ENCODE data around the gene ACTMAP.
"Not testable (repeated sequence)": the region's sequence is repeated elsewhere in the genome, so short reads cannot be mapped to it uniquely, and the experiment has no call there.

The ACTMAP gene

DNA sequence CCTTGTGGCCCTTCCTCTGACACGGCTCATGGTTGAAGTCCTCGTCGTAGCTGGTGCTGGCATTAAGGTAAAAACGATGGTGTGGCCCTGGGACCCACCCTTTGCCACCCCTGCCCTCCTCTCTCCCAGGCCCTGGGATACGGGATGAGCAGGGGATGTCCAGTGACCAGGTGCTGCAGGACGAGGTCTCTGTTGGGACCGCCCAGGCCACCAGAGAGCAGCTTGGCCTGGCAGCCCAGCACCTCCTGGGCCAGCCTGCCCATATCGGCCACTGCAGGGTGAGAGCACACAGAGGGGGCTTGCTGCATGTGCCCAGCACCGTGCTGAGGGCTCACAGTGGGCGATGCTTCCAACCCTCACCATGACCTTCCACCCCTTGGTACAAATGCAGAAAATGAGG lies 6.4 kb downstream of the ACTMAP start:
- DNase-seq (ENCODE audit: low read depth): no peak

DNA sequence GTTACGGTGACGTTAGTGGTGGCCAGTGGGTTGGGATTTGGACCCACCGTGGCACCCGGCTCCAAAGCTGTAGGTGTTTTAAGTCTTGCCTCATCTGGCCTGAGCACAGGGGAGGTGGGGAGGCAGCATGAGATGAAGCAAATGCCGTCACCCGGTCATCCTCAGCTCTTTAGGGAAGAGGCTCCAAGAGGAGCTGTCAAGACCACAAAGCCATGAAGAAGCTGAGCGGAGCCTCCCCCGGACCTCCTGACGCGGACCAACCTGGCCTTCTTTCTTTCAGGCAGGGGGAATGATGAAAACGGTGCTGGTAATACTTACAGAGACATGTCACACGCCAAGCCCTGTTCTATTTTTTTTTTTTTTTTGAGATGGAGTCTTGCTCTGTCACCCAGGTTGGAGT lies 7.4 kb downstream of the ACTMAP start:
- DNase-seq (ENCODE audit: low read depth): no peak

DNA sequence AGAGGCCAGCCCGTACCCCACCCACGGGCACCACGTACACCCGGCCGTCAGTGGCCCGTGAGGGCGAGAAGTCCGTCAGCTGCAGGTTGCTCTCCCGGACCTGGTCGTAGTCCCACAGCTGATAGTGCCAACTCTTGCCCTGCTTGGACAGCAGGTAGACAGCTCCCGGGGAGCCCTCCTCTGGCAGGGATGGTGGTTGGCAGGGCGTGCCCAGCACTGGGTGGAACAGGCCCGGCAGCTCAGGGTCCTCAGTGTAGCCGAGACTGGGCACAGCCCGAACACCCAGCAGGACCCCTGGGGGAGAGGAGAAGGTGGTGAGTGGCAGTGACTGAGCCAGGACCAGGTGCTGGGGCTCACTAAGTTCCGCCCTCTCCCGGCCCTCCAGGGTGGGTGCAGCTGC lies 7.8 kb downstream of the ACTMAP start:
- no peak for DNase-seq (ENCODE audit: low read depth)

DNA sequence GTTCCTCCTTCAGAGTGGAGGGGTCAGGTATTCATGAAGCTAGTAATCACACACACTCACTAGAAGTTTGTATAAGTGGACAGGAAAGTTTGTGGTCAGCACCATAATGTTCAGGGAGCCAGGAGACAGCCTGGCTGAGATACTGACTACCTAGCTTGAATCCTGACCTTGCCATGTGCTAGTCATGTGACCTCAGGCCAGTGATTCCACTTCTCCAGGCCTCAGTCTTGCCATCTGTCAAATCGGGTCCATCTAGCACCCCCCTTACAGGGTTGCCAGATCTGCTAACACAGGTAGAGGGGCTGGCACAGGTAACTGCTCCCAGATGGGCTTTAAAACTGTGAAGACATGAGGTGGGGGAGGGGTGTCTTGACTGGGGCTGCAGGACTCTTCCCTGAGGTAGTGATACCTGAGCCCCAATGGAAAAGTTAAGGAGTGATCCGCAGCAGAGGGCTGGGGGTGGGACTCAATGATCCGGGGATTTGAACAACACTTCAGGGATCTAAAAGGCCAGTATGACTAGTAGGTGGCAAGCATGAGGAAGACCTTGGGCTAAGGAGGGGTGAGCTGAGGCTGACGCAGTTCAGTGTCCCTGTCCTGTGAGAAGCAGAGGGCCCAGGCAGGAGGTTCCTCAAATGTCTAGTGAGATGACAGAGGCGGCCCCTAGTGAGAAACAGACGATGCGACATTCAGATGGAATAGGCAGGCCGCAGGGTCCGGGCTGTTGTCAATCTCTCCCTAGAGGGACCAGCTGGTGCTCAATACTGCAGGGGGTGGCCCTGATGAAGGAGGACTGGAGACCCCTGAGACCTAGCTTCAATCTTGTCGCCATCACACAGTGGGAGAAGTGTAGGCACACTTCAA lies 8.5 kb downstream of the ACTMAP start:
- DNase-seq (ENCODE audit: low read depth): no peak

DNA sequence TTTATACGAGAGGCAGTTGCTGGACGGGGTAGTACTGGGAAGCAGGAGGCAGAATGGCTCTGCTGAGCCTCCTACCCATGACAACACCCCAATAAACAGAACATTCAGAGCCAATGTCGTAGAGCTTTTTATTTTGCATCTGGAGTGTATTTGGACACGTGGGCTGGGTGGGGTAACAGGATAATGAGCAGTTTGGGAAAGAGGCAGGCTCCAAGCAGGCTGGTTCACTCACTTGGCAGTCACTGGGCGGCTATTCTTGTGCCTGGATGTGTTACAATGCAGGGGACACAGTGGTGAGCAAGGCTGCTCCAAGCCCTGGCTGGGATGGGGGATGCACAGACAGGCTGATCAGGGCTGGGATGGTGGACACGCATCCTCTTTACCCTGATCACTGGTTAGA lies 9.5 kb downstream of the ACTMAP start:
- peak; percentile 68 for DNase-seq (ENCODE audit: low read depth)

DNA sequence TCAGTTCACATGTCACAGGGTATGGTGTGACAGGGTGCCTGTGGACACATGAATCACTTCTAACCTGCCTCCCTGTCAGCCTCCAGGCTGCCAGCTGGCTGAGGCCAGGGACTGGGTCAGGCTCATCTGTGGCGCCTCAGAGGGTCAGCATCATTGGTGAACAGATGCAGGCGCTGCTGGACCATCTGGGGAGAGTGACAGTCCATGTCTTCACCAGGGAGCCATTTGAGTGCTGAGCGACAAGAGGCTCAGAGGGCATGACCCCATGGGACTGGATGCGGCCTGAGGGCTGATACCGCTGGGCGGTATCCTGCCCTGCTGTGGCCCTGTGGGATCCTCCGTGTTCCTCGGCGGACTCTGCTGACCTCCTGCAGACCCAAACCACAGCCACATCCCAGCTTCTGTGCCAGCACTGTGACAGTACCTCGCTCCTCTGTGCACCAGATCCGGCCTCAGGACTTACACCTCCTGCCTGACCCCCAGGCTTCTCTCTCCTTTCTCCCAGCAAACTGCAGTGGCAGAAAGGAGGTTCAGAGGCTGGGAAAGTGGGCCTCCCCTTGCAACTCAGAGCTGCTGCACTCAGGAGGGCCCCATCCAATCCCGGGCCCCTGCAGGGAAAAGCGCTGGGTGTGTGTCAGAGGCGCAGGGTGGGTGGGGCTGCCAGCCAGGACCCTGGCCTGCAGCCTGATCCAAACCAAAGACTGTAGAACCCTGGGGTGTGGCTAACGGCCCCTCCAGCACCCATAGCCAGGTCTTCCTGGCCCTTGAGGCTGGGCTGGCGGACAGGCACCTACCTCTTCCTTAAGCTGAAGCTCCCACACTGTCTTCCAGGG lies 10.2 kb downstream of the ACTMAP start:
- no peak for DNase-seq (ENCODE audit: low read depth)

DNA sequence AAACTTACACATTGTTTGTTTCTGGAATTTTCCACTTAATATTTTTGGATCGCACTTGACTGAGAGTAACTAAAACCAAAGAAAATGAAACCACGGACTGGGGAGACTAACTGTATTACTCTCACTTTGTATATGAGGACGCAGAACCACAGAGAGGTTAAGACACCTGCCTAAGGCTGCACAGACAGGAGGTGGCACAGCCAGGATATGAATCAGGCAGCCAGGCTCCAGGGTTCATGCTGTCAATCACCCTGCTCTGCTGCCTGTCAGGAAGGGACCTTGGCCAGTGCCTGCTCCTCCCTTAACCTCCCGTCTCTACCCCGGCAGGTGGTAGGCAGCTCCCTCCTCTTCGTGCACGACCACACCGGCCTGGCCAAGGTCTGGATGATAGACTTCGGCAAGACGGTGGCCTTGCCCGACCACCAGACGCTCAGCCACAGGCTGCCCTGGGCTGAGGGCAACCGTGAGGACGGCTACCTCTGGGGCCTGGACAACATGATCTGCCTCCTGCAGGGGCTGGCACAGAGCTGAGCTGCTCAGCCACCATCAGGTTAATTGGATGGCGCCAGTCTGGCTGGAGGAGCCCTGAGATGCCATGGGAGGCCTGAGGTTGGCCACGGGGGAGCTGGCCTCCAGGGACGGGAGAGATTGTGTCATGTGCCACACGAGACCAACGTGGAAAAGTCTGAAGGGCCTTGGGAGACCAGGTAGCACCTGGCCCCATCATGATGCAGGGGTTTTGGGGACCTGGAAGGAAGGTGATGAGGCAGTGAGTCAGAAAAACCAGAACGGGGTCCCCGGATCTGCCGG lies 11.0 kb downstream of the ACTMAP start:
- DNase-seq (ENCODE audit: low read depth): no peak

DNA sequence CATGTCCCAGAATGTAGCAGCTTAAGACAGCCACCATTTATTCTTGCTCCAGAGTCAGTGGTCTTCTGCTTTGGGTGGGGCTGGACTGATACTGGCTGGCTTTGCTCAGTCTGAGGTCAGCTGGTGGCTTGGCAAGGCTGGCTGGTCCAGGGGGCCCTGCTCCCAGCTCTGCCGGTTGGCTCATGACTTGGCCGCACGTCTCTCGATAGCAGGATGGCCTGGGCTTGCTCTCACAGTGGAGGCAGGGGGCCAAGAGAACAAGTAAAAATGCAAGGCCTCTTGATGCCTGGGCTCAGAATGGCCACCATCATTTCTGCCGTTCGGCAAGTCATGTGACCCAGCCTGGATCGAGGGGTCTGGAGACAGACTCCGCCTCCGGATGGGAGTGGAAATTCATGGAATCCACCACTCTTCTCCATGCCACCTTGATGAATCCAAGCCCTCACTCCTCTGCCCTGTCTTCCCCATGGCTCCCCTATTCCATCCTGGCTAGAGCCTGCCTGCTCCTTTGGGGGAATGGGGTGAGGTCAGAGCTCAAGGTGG lies 13.1 kb downstream of the ACTMAP start:
- no peak for DNase-seq (ENCODE audit: low read depth)

DNA sequence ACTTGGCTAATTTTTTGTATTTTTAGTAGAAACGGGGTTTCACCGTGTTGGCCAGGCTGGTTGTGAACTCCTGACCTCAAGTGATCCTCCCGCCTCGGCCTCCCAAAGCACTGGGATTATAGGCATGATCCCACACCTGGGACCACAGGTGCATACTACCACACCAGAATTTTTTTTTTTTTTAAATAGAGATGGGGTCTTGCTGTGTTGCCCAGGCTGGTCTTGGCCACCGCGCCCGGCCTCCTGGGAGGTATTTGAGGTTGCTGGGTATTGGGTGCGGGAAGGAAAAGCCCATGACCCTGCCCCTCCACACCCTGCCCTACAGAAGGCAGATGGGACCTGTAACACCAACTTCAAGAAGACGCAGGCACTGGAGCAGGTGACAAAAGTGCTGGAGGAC lies 13.6 kb downstream of the ACTMAP start:
- DNase-seq (ENCODE audit: low read depth): no peak

DNA sequence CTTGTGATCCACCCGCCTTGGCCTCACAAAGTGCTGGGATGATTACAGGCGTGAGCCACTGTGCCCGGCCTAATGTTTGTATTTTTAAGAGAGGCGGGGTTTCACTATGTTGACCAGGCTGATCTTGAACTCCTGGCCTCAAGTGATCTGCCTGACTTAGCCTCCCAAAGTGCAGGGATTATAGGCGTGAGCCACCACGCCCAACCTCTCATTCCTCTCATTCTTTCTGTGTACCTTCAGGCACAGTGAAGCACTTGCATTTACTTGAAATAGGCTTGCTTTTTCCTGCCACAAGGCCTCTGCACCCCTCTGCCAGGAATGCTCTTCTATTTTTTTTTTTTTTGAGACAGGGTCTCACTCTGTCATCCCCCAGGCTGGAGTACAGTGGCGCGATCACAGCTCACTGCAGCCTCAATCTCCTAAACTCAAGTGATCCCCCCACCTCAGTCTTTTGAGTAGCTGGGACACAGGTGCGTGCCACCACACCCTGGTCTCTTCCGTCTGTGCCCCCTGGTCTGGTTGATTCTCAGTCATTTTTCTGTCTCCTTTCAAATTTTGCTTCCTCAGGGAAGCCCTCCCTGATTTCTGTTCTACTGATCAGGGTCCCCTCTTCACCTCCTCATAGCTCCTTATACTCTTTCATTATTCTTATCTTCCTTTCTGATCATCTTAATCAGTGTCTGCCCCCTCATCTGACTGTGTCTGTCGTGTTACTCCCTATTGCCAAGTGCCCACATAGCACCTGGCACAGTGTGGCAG lies 15.1 kb downstream of the ACTMAP start:
- no peak for DNase-seq (ENCODE audit: low read depth)

DNA sequence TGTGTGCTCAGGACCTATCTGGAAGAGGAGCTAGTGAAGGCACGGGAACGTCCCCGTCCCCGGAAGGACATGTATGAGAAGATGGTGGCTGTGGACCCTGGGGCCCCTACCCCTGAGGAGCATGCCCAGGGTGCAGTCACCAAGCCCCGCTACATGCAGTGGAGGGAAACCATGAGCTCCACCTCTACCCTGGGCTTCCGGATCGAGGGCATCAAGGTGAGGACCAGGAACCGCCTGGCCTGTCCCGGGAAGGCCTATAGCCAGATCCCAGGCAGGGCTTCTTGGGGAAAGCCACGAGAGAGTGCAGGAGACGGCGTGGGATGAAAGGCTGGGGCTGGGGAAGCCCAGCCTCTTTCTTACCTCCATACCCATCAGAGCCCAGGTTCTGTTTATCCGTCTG lies 17.1 kb downstream of the ACTMAP start:
- DNase-seq (ENCODE audit: low read depth): no peak

DNA sequence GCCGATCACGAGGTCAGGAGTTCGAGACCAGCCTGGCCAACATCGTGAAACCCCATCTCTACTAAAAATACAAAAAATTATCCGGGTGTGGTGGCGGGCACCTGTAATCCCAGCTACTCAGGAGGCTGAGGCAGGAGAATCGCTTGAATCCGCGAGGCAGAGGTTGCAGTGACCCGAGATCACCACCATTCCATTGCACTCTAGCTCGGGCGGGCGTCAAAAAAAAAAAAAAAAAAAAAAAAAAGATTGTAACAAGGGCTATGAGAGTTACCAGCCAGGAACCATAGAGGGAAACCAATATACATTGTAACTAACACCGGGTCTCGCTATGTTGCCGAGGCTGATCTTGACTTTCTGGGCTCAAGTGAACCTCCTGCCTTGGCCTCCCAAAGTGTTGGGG lies 18.0 kb downstream of the ACTMAP start:
- not testable (repeated sequence) for DNase-seq (ENCODE audit: low read depth)

DNA sequence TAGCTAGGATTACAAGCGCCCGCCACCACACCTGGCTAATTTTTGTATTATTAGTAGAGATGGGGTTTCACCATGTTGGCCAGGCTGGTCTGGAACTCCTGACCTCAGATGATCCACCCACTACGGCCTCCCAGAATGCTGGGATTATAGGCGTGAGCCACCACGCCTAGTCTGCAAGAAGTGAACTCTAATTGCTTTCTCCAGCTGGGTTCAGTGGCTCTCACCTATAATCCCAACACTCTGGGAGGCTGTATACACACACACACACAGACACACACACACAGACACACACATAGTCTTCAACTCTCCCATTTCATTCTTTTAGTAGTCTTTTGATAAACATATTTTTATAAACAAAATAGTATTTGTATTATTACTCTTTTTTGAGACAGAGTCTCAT lies 20.2 kb downstream of the ACTMAP start:
- not testable (repeated sequence) for DNase-seq (ENCODE audit: low read depth)

DNA sequence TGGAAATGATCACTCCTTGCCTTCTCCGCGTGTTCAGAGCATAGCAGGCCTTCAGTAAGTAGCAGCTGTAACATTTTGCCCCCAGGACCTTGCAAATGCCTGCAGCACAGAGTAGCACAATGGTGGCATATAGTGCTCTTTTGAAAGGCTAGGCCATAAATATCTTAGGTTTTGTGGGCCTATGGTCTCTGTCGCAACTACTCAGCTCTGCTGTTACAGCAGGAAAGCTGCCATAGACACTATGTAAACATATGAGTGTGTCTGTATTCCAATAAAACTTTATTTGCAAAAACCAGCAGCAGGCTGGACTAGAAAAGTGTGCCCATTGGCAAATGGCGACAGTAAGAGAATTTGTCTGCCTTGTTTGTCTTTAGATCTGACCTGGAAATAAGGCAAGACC lies 24.0 kb downstream of the ACTMAP start:
- no peak for DNase-seq (ENCODE audit: low read depth)

DNA sequence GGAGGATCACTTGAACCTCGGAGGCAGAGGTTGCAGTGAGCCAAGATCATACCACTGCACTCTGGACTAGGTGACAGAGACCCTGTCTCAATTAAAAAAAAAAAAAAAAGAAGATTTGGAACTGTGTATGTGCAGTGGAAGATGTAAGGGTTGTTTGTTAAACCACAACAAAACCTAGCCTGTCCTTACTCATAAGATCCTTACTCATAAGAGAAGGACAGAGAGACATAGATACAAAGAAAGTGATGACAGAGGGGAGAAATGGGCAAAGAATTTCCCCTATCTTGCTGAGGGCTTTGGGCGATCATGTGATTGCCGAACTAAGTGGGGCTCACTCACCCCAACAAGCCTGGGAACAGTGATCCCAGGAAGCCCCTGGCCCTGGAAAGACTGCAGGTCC lies 25.4 kb downstream of the ACTMAP start:
- no peak for DNase-seq (ENCODE audit: low read depth)

DNA sequence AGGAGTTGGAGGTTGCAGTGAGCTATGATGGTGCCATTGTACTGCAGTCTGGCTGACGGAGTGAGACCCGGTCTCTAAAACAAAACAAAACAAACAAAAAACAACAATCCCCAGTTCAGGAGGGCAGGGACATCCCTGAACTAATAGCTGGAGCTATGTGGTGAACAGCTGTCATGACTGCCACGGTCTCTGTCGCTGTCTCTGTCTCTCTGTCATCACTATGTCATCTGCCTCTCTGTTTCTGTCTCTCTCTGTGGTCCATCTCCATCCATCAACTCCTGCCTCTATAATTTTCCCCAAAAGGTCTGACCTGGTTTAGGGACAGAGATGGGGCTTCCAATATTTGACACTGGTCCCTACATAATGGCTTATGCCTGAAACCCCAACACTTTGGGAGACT lies 26.0 kb downstream of the ACTMAP start:
- DNase-seq (ENCODE audit: low read depth): no peak

DNA sequence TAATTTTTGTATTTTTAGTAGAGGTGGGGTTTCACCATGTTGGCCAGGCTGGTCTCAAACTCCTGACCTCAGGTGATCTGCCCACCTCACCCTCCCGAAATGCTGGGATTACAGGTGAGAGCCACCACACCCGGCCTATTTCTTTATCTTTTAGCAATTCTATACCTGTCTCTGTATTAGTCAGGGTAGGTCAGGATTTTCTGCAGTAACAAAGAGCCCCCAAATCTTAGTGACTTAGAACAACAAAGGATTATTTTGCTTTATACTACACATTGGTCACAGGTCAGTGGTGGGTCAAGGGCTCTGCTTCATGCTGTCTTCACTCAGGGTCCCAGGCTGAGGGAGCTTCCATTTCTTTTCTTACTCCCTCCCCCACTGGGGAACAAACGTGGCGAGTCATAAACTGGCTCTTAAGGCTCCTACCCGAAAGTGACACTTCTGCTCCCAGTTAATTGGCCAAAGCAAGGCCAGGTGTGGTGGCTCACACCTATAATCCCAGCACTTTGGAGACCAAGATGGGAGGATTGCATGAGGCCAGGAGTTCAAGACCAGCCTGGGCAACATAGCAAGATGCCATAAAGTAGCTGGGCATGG lies 26.5 kb downstream of the ACTMAP start:
- DNase-seq (ENCODE audit: low read depth): no peak

DNA sequence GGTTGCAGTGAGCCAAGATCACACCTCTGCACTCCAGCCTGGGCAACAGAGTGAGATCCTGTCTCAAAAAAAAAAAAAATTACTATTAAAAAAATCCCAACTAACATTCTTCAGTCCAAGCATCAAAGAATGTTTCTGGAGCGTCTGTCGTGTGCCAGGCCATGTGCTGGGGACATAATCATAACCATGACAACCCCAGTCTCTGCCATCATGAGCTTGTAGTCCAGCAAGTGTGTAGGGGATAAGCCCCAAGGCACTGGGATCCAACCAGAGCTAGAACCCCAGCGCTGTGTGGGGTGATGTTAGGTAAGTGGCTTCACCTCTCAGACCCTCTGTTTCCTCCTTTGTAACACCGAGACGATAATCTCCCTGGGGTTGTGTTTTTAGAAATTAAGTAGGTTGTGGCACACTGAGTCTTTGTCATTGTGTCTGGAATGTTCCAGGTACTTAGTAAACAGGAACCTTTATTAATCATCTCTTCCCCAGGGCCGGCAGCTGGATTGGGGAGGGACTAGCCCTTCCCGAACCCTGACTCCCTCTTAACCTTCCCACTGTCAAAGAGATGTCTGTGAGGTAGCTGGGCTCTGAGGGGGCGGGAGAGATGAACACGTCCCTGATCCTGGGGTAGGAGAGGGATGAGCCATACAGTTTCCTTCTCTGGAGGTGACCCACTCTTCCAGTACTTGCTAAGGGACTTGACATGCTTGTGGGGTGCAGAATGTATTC lies 28.2 kb downstream of the ACTMAP start:
- no peak for DNase-seq (ENCODE audit: low read depth)

DNA sequence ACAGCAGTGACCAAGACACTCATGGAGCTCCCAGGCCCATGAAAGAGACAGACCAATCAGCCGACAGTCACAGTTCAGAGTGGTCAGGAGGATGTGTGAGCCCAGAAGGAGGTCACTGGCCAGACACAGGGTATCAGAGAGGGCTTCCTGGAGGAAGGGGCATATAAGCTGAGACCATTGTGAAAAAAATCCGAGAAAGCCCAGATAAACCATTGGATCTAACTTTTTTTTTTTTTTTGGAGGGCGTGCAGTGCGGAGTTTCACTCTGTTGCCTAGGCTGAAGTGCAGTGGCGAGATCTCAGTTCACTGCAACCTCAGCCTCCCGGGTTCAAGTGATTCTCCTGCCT lies 29.2 kb downstream of the ACTMAP start:
- DNase-seq (ENCODE audit: low read depth): no peak

DNA sequence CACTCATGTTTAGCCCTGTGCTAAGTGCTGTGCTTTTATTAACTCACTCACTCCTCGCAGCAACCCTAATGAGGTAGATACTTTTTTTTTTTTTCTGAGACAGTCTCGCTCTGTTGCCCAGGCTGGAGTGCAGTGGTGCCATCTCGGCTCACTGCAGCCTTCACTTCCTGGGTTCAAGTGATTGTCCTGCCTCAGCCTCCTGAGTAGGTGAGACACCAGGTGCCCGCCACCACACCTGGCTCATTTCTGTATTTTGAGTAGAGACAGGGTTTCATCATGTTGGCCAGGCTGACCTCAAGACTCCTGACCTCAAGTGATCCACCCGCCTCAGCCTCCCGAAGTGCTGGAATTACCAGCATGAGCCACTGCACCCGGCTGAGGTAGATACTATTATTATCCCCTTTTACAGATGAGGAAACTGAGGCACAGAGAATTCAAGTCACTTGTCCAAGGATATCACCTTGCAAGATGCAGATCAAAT lies 30.8 kb downstream of the ACTMAP start:
- no peak for DNase-seq (ENCODE audit: low read depth)

Data from fibroblast of the conjunctiva (primary cell).